ENCODE data around the gene KCNIP1. TPM values are rescaled to one million over a fixed set of nuclear protein-coding genes. Genes with fewer than 3 reads are reported as not detected.

The KCNIP1 gene
- total and polyA plus RNA-seq, 2 of the 8 experiments (the other 6 are each of a cell fraction or from before 2014, with no cell fraction given) = 0.52 to 0.83 TPM

GRCh38 chr5:170611449-170612090 lies 107.8 kb downstream of the KCNIP1 start (continued):
- no peak for TF ChIP-seq USF2 (IDR thresholded peaks at IDR 0.05; ENCODE audit: low read length)
- TF ChIP-seq JUND (IDR thresholded peaks at IDR 0.05; ENCODE audit: low read length) = no peak
- TF ChIP-seq NRF1 (IDR thresholded peaks at IDR 0.05; ENCODE audit: low read depth, low read length) = no peak
- TF ChIP-seq JUN (IDR thresholded peaks at IDR 0.05; ENCODE audit: low read depth, low read length) = no peak
- no peak for TF ChIP-seq ATF3 (IDR thresholded peaks at IDR 0.05; ENCODE audit: insufficient read depth, low read depth, low read length)

Measured in H1 (cell line).